Measurements from ENCODE around the gene CD47.

DNA sequence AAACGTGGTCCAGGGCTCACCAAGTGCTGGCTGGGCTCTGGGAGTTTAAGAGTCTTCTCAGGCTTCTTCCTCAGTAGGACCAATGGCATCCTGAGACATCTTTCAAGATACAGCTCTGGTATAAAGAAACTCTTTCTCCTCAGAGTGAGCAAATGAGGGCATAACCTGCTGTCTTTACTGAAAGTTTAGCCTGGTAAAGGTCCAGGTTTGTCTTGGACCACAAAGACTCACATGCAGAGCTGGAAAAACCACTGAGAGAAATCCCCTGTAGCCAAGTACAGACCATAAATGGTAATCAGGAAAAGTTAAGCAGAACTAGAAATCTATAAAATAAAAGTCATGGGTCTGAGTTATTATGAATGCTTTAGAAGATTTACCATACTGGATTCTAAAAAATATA is 23.1 kb downstream of the CD47 start:
- TF ChIP-seq CREB1 (CRISPR knock-in tag; IDR thresholded peaks at IDR 0.05) (no peak), E2F4 (CRISPR knock-in tag; IDR thresholded peaks at IDR 0.05; ENCODE audit: borderline replicate concordance, low read depth) (no peak)
- TF ChIP-seq, protein P1, sequence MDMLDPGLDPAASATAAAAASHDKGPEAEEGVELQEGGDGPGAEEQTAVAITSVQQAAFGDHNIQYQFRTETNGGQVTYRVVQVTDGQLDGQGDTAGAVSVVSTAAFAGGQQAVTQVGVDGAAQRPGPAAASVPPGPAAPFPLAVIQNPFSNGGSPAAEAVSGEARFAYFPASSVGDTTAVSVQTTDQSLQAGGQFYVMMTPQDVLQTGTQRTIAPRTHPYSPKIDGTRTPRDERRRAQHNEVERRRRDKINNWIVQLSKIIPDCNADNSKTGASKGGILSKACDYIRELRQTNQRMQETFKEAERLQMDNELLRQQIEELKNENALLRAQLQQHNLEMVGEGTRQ (CRISPR knock-in tag; IDR thresholded peaks at IDR 0.05) = no peak
